NCI-H2227 (cell line): ENCODE data around the gene TGM5.
A peak's percentile ranks its signal among the peaks of the same experiment; 100 is the strongest.

Source experiments
- DNase-seq: peaks from one replicate; lab custom pipeline; 2025; ENCODE audit not compliant: unreplicated experiment; lab: John Stamatoyannopoulos, UW

The TGM5 gene

DNA sequence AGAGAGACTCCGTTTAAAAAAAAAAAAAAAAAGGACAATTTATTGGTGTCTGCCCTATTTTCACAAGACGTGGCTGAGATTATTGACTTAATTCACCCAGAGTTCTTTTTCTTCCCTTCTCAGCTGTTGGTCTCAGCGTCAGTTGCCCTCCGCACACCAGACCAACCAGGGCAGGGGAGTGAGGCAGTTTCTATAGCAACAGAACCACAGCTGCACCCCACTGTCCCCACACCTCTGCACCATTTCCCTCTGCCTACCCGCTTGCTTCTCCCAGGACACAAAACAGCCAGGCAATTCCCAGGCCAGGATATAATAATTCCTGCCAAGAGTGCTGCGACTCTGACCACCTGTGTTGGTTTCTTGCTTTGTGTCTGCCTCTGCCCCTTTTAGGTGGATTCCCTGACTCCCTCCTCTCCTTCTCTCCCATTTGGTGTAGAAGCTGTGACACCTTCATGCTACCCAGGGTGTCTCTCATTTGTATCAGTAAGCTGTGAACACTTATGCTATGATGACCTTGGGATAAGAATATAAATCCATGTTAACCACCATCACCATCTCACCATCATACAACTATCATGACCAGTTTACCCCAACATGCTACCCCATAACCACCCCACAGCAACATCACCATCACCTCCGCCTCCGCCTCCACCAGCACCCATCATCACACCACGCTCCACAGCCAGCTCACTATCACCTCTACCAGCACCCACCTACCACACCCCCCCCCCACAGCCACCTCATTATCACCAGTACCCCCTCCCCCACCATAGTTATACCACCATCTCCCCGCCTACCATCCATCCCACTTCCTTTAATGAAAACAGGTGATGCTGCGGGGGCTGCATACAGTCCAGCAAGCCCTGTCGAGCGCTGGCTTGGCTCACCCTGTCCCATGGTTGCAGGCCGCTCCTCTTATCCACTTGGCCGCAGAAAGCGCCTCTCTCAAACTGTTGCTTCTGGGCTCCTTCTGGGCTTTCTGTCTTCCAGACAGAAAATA is 46.5 kb downstream of the TGM5 start:
- DNase-seq: no peak

DNA sequence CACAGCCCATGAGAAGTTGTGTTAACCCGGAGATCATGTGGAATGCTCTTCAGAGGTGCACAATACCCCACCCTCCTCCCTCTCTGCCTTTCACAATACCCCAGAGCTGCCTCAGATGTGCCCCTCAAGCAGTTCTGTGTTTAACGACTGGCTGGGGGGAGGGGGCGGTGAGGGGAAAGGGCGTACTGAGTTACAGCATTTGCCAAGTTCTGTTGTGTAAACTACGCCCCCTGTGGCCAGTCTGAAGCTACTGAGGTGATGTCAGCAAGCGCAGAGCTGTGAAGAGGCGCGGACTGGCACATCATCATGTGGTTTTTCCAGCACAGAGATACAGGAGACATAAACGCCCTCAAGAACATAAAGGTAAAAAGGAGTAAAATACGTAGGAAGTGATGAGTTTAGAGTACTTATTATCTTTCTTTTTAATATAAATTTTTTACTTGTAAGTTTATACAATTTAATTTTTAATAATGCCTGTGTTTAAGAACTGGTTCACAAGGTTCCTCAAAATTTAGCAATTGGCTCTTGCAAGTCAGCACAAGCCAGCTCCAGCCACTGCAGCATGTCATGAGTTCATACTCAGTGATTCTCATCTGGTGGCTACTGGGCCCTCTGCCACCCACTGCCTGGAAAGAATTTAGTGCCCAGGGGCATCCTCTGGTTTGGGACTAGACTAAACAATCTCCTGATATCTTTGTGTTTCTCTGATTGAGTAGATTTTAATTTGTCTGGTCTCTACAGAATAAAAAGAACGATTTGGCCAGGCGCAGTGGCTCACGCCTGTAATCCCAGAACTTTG is 47.6 kb downstream of the TGM5 start:
- no peak for DNase-seq

DNA sequence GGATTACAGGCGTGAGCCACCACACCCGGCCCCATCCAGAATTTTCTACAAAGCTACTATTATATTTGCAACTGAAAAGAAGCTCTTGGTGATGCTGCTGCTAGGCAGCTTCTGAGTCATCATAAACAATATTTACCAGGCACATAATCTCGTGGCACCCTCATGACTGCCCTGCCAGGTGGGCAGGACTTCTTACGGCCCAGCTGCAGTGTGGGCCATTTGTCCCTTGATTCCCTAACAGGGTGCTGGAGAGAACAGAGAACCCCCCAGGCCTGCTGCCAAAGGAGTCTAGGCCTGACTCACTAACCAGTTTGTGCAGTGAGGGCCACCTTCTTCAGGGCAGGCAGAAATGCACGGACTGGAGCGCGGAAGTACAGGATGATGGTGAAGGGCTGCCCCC is 50.8 kb downstream of the TGM5 start:
- DNase-seq: no peak

DNA sequence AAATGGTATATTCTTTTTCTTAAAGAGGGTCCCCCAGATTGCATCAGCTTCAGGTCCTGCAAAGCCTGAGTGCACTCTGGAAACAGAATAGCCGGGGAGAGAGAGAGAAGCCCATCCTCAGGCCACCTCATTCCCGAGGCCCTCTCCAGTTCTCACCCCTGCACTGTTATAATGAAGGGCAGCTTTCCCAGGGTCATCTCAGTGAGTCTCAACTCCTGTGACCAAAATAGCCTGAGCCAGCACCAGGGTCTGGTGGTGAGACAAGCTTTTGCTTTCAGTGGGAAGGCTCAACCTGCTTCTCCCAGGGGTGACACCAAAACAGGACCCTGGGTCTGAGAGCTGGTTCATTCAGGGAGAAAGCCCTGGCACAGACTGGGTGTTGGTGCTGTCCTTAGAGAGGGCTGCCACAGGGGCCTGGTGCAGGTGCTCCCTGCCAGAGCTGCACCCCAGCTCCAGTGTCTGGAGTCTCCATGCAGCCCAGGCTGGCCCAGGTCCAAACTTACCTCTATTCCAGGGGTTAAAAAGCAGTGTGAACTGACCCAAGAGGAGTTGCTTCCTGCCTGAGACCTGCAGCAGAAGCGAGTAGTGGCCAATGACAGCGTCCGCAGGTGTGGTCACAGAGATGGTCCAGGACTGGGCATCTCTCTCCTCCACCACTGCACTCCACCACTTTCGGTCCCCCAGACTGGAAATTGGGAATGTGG is 52.0 kb downstream of the TGM5 start:
- no peak for DNase-seq

DNA sequence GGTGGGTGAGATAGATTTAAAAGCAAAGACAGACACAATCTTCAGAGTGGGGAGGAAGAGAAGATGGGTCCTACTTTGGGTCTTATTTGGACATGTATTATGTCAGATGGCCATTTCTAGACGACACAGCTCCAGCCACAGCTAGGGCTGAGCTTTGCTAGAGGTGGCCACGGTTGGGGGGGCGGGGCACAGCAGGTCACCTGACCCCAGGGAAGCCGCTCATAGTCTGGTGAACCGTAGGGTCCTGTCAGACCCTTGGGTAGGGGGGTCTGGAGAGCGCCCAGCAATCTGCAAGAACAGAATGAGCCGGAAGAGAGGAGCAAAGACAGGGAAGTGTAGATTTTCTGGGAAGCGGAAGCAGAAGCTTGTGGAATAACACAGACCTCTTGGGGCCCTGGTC is 52.6 kb downstream of the TGM5 start:
- DNase-seq: no peak

DNA sequence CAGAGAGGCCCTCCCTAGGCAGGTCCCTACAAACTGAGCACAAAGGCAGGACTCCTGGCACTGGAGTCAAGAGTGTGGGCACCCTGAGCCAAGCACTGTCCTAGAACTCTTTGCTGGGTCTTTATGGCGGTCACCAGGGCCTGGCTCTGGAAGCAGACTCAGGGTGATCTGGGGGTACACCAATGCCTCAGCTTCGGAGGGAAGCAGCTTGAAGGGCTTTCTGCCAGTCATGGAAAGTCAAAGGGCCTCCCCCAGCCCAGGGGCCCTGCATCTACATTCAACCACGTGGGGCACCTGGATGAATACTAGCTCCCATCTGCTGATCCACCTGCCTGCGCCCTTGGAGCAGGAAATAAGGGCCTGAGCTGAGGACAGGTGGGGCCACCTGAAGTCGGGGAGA is 53.3 kb downstream of the TGM5 start:
- DNase-seq: no peak

DNA sequence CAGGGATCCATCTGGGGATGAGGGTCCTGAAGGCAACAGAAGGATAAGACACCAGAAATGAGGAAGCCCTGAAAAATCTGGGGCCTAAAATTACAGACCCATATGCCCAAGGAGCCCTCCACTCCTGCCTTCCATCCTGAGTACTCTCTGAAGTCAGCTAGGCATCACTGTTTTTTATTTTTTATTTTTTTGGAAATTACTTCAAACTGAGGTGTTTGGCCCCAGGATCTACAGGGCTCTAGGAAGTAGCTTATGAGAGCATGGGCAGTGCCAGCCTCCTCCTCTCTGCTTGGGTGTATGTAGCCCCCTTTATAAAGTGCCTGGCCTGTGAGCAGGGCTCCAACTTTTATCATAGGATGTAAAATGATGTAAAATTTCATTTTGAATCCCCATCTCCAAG is 53.8 kb downstream of the TGM5 start:
- no peak for DNase-seq

DNA sequence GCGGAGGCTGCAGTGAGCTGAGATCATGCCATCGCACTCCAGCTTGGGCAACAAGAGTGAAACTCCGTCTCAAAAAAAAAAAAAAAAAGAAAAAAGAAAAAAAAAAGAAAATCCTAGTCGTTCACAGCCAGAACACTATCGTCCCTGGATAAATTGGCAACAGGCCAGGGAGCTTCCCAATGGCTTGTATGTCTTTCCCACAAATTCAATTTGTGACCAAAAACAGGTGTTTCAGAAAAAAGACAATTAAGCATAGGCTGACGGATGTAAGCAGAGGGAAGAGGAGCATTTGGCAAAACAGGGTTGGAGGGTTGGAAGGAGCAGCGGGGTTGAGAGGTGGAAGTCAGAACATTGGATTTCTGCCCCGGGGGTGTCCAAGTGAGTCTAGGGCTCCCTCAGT is 54.4 kb downstream of the TGM5 start:
- DNase-seq: no peak

DNA sequence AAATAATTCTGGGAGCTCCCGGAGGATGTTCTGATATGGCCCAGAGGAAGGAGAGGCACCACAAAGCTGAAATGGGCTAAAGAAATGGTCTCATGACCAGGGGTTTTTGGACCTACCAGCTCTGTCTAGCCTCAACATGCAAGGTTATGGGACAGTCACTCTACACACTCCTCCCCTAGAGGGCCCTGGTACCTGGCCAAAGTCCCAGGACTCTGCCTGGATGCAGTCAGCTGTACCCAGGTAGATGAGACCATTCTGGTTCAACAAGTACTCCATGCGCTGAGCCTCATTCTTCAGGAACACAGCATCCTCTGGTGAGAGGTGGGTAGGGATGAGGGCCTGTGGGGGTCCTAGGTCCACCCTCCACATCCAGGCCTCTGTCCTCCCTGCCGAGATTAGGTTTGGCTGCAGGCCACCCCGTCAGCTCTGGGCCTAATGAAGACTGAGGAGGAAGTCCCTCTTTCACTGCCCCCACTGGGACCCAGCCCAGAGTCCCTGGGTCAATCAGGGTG is 55.4 kb downstream of the TGM5 start:
- no peak for DNase-seq

DNA sequence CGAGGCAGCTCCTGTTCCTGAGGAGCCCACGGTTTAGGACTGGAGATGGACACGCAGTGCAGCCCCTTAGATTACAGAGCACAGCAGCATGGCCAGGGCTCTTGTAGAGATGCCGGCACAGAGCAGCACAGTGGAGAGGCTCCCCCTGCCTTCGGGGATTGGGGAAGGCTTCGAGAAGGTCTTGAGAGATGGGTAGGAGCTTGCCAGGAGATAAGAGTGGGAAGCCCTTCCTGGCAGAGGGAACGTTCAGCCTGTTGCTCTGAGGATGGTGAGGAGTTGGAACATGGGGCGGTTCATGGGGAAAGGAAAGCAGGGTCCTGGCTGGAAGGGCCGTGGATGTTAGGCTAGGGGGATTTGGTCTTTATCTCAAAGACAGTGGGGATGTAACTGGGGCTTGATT is 55.9 kb downstream of the TGM5 start:
- DNase-seq: no peak

DNA sequence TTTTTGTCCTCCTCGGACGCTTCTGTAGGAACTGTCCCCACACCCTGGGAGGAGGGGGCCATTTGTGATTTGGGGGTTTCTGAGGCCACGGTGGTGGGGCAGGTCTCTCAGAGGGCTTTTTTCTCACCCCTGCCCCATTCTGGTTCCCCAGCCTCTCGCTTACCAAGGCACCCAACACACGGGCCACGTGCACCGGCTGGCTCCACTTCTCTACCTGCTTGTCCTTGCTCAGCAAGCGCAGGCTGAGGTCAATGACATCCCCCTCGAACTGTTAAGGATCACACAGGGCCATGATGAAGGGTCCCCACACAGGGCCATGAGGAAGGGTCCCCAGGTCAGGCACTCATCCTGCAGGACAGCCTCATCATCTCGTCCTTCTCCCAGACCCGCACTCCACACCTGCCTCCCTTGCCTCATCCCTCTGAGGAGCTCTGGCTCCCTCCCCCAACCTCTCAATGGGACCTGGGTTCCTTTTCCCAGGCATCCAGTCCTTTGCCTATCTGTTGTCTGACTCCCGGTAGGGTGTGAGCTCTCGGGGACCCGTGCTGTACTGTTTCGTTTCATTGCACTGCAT is 56.5 kb downstream of the TGM5 start:
- DNase-seq: no peak

DNA sequence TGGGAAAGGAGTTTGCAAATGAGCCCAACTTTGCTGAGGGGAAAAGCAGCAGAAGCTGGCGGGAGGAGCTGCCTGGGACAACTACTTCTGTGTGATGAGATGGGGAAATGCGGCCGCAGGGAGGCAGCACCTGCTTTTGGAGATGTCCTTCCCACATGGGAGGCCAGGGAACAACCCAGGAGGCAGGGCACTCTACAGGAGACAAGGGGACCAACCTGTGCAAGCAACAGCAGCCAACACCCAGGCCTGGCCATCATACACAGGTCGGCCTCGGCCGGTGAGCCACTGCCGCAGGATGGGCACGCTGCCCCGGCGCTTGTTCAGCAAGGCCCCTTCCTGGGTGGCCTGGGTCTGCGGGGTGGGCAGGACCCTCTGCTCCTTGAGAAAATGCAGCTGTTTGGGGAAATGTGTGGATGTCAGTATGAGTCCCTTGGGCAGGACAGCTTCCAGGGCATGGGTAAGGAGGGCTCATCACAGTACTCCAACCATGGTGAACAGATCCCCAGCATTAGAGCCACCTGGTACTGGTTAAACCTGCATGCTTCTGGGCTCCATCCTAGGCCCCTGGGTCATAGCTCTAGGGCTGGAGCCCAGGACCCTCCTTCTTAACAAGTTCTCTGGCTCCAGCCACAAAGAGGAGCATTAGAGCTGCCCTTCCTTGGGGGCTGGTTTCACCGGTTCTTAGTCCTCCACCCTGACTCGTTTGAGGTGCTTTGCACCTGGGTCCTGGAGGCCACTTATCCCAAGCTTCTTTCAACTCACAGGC is 57.5 kb downstream of the TGM5 start:
- no peak for DNase-seq

DNA sequence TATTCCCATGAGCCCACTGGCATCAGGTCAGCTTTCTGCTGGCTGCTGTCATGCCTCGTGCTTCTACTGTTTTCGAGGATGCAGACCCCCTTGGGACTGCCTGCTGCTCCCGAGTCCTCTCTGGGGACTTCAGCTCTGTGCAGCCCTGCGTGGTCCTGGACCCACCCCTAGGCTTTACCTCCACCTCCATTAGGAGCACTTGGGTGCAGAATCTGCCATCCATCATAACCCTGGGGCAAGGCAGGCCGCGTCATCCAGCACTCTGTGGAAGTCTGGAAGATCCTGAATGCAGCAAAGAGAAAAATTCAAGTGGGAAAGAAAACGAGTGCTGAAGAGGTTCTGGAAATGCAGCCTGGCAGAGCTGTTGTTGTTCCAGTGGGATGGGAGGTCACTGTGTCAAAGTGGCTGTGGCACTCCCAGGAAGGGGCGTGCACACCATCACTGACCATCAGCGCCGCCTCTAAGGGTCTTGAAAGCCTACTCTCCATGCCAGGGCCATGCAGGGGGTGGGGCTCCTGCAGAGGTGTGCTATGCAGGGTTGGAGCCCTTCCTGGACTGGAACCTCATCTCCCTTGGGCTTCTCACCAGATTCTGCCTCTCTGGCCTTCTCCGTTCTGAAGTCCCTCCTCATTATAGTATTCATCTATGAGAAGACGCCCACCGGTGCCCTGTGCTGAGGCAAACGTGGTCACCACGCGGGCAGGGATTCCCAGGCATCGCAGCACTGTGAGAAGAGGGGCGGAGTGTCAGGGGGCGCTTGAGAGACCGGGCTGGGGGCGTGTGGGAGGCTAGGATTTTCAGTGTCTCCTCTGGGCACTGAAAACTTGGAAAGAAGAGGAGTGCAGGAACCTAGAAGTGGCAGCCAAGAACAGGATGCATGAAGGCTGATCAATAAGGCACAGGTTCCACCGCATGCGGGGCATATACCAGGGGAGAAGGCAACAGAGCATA is 58.4 kb downstream of the TGM5 start:
- no peak for DNase-seq

DNA sequence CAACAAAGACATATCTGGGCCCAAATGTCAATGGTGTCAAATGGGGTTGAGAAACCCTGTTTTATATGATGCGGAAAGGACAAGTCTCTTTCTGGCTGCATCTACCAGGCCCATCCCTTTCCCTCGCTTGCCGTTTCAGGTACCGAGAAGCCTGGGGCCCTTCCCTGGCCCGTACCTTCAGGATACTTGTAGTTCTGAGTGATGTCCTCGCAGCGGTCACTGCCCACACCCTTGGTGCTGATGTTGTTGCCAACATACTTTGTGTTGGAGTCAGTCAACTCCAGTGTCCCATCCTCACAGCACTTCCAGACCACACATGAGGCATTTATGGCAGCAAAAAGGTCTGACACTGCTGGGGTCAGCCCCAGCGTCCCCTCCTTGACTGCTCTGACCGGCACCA is 59.7 kb downstream of the TGM5 start:
- DNase-seq: no peak

DNA sequence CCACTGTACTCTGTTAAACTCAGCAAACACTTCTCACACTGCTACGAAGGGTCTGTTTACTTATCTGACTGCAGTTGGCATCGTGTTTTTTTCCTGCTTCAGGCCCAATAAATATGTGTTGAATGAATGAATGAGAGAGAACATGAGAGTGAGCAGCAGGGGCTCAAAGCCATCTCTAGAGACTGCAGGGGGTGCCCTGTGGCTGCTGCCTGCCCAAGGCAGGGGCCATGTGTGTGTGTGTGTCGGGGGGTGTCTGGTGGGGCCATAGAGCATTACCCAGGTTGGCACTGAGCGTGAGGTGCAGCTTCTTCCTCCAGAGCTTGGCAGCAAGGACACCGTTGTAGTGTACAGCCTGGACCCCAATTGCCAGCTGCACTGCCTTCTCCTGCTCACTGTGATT is 60.7 kb downstream of the TGM5 start:
- no peak for DNase-seq

DNA sequence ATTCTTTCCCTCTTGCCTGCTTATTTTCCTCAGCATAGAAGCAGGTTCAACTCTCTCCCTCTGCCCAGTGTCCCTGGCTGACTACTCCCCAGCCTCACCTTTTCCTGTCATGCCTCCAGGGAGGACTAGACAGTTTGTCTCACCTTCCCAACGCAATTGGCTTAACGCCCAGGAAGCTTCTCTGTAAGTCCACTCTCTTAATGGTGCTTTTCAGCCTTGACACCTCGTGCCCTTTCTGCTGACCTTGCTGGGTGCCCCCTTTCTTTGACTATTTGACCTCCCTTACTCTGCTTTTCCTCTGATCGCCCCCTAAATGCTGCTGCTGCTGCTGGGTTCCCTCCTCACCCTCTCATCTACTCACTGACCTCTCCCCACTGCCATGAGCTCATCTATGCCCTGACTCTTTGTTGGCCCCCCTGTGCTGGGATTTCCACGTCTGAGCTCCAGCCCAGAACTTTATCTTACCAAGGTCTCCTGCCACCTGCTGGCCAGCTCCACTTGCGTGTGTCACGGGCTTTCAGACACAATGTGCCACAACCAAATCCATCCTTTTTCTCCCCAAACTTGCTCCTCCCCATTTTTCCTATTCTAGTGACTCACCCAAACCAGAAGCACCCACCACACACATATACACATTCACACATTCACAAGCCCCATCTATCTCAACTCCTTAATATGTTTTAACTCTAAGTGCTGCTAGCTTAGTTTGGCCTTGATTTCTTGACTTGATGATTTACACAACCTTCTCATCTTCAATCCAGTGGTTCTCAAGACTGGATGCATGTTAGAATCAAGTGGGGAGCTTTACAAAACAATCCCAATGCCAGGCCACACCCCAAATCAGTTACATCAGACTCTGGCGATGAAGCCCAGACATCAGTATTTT is 62.5 kb downstream of the TGM5 start:
- DNase-seq: peak; percentile 35

DNA sequence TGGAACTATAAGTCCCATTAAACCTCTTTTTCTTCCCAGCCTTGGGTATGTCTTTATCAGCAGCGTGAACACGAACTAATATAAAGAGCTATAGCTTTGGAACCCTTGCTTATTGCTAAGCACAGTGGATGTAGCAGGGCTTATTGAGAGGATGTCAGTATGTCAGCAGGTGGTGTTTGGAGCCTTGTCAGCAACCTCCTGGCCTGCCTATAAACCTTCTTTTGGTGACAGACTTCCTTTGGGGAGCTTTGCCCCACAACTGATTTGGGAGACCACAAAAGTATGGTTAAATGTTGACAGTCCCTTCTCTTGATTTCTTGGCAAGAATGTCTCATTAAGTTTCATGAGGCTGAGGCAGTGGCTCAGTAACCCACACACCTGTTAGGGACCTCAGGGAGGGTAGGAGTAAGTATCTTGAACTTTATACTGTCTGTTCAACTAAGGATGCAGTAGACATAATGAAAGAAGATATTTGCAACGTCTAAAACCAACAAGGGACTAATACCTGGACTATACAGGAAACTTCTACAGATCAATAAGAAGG is 66.7 kb downstream of the TGM5 start:
- DNase-seq: no peak

DNA sequence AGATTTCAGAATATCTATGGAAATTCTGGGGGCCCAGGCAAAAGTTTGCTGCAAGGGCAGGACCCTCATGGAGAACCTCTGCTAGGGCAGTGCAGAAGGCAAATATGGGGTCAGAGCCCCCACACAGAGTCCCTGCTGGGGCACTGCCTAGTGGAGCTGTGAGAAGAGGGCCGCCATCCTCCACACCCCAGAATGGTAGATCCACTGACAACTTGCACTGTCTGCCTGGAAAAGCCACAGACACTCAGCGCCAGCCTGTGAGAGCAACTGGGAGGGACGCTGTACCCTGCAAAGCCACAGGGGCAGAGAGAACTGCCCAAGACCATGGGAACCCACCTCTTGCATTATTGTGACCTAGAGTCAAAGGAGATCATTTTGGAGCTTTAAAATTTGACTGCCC is 67.7 kb downstream of the TGM5 start:
- no peak for DNase-seq
